Mesenteric fat pad (tissue), 1 donor: ENCODE data around the gene PARP3. TPM values are rescaled to one million over a fixed set of nuclear protein-coding genes. Genes with fewer than 3 reads are reported as not detected.
"Not testable (repeated sequence)": the region's sequence is repeated elsewhere in the genome, so short reads cannot be mapped to it uniquely, and the experiment has no call there.

ENCODE experiments used
- DNase-seq: peaks from one replicate; pipeline ENCODE4 v3.0.0-alpha.2; 2020; ENCODE audit warnings: low spot score
- total RNA-seq: library from RNA; stranded (reverse); fragmentation: NEBNext Ultra II Directional; extraction: Animal tissue kit (Norgen Biotek cat#: 25700); gene quantifications from one replicate; pipeline ENCODE4 v1.2.1, GENCODE V29; 2021
- donor health status: DM: yes; HTN: yes; CAD: no.

The PARP3 gene
- total RNA-seq, 1 donor from 2014 or later: 19.7 TPM

- DNase-seq: no peak
Observed at GRCh38 chr3:51983578-51984268, 41.6 kb downstream of the PARP3 start.

- no peak for DNase-seq
Observed at GRCh38 chr3:51984269-51984647, 42.1 kb downstream of the PARP3 start.

GRCh38 chr3:51985063-51985462 is 42.9 kb downstream of the PARP3 start:
- DNase-seq: no peak

GRCh38 chr3:51986010-51986947 is 44.1 kb downstream of the PARP3 start:
- no peak for DNase-seq

GRCh38 chr3:51987568-51987967 is 45.4 kb downstream of the PARP3 start:
- DNase-seq: no peak

GRCh38 chr3:51988286-51989146 is 46.4 kb downstream of the PARP3 start:
- no peak for DNase-seq

GRCh38 chr3:51990501-51990971 is 48.4 kb downstream of the PARP3 start:
- not testable (repeated sequence) for DNase-seq

GRCh38 chr3:51992017-51992682 is 50.0 kb downstream of the PARP3 start:
- no peak for DNase-seq

- not testable (repeated sequence) for DNase-seq
Observed at GRCh38 chr3:51993657-51994056, 51.5 kb downstream of the PARP3 start.

- no peak for DNase-seq
Observed at GRCh38 chr3:51994530-51994929, 52.4 kb downstream of the PARP3 start.

- DNase-seq: peak; percentile 94
Observed at GRCh38 chr3:51995346-51996163, 53.4 kb downstream of the PARP3 start, which contains the start of gene RPL29. Gene RPL29 (minus strand): TSS chr3:51995895. CDS start chr3:51995461, 434 bp downstream.

- no peak for DNase-seq
Observed at GRCh38 chr3:51997172-51997571, 55.0 kb downstream of the PARP3 start.

GRCh38 chr3:51997935-51998596 is 55.9 kb downstream of the PARP3 start:
- DNase-seq: no peak

Other genes with a start within 250 kb of the PARP3 start
- gene GRM2, start 235.3 kb upstream of the PARP3 start, total RNA-seq: 0.22 TPM
- not detected for gene IQCF6, start 163.1 kb upstream of the PARP3 start, total RNA-seq
- not detected for gene IQCF2, start 80.7 kb upstream of the PARP3 start, total RNA-seq
- not detected for gene IQCF5, start 66.8 kb upstream of the PARP3 start, total RNA-seq
- gene IQCF1, start 39.0 kb upstream of the PARP3 start, total RNA-seq: not detected
- gene RRP9, start 459 bp upstream of the PARP3 start, total RNA-seq: 29.0 TPM
- not detected for gene GPR62, start 13.0 kb downstream of the PARP3 start, total RNA-seq
- gene PCBP4, start 25.1 kb downstream of the PARP3 start, total RNA-seq: 27.4 TPM
- gene ABHD14B, start 31.7 kb downstream of the PARP3 start, total RNA-seq: 59.5 TPM
- gene ABHD14A, start 32.7 kb downstream of the PARP3 start, total RNA-seq: 17.7 TPM
- 35.1 TPM for gene ACY1, start 41.2 kb downstream of the PARP3 start, total RNA-seq
- gene RPL29, start 53.5 kb downstream of the PARP3 start, total RNA-seq: 948 TPM
- gene DUSP7, start 114.2 kb downstream of the PARP3 start, total RNA-seq: 17.2 TPM
- 2.8 TPM for gene POC1A, start 212.1 kb downstream of the PARP3 start, total RNA-seq